ENCODE data around the gene TKFC. TPM values are rescaled to one million over a fixed set of nuclear protein-coding genes. Genes with fewer than 3 reads are reported as not detected.

Gene TKFC
- total RNA-seq, 1 donor from 2014 or later = 59.6 TPM

GRCh38 chr11:61334434-61335354 lies 1.7 kb downstream of the TKFC start:
- TF ChIP-seq CTCF (IDR thresholded peaks at IDR 0.05; ENCODE audit: partially characterized antibody, unreplicated experiment) = no peak
- Mint-ChIP-seq H3K36me3 (ENCODE audit: unreplicated experiment) (no peaks in the 10 kb centered on the region), H3K4me1 (ENCODE audit: low read depth, unreplicated experiment) (peaks cover 23% of the 10 kb centered on the region), H3K27ac (ENCODE audit: unreplicated experiment) (peak overlapping the region; percentile 100), H3K9me3 (ENCODE audit: unreplicated experiment) (peaks cover 12% of the 10 kb centered on the region), H3K4me3 (ENCODE audit: unreplicated experiment) (peak overlapping the region; percentile 99), H3K27me3 (ENCODE audit: unreplicated experiment) (peaks cover 10% of the 10 kb centered on the region)
- DNase-seq = no peak

- Mint-ChIP-seq H3K27me3 (ENCODE audit: unreplicated experiment) (peaks cover 10% of the 10 kb centered on the region), H3K27ac (ENCODE audit: unreplicated experiment) (peak overlapping the region; percentile 28), H3K36me3 (ENCODE audit: unreplicated experiment) (no peaks in the 10 kb centered on the region), H3K4me1 (ENCODE audit: low read depth, unreplicated experiment) (peaks cover 23% of the 10 kb centered on the region), H3K4me3 (ENCODE audit: unreplicated experiment) (no peak overlapping the region), H3K9me3 (ENCODE audit: unreplicated experiment) (peaks cover 13% of the 10 kb centered on the region)
- TF ChIP-seq CTCF (IDR thresholded peaks at IDR 0.05; ENCODE audit: partially characterized antibody, unreplicated experiment) = no peak
- no peak for DNase-seq
These were observed 2.3 kb downstream of the TKFC start for GRCh38 chr11:61335355-61335710.

- TF ChIP-seq CTCF (IDR thresholded peaks at IDR 0.05; ENCODE audit: partially characterized antibody, unreplicated experiment) = peak; percentile 96
- no peaks in the 10 kb centered on the region for H3K36me3 Mint-ChIP-seq (ENCODE audit: unreplicated experiment)
- peaks cover 10% of the 10 kb centered on the region for H3K27me3 Mint-ChIP-seq (ENCODE audit: unreplicated experiment)
- H3K4me1 Mint-ChIP-seq (ENCODE audit: low read depth, unreplicated experiment) = peaks cover 19% of the 10 kb centered on the region
- H3K27ac Mint-ChIP-seq (ENCODE audit: unreplicated experiment) = peak overlapping the region; percentile 90
- peak; percentile 86 for DNase-seq
- no peak overlapping the region for H3K4me3 Mint-ChIP-seq (ENCODE audit: unreplicated experiment)
- H3K9me3 Mint-ChIP-seq (ENCODE audit: unreplicated experiment) = peaks cover 13% of the 10 kb centered on the region
These were observed 3.3 kb downstream of the TKFC start for GRCh38 chr11:61336171-61336935.

- no peak overlapping the region for H3K27ac Mint-ChIP-seq (ENCODE audit: unreplicated experiment)
- peaks cover 7% of the 10 kb centered on the region for H3K4me1 Mint-ChIP-seq (ENCODE audit: low read depth, unreplicated experiment)
- peaks cover 10% of the 10 kb centered on the region for H3K27me3 Mint-ChIP-seq (ENCODE audit: unreplicated experiment)
- DNase-seq = no peak
- no peak overlapping the region for H3K4me3 Mint-ChIP-seq (ENCODE audit: unreplicated experiment)
- no peaks in the 10 kb centered on the region for H3K36me3 Mint-ChIP-seq (ENCODE audit: unreplicated experiment)
- TF ChIP-seq CTCF (IDR thresholded peaks at IDR 0.05; ENCODE audit: partially characterized antibody, unreplicated experiment) = no peak
- peaks cover 8% of the 10 kb centered on the region for H3K9me3 Mint-ChIP-seq (ENCODE audit: unreplicated experiment)
These were observed 4.9 kb downstream of the TKFC start for GRCh38 chr11:61337706-61338470.

Measured in glutamatergic neuron (in vitro differentiated cells).